Measurements from ENCODE around the gene UQCRH. TPM values are rescaled to one million over a fixed set of nuclear protein-coding genes. Genes with fewer than 3 reads are reported as not detected.

UQCRH gene
- total RNA-seq, 3 donors from 2014 or later (not counting 1 experiment from before 2014, with no cell fraction given) = 91.1 to 120 (median 107) TPM

- peak overlapping the region in 1 of 2 donors; percentile 48 for H3K27ac Mint-ChIP-seq
- no peaks in the 10 kb centered on the region for H3K36me3 Mint-ChIP-seq
- no peaks in the 10 kb centered on the region for H3K9me3 Mint-ChIP-seq
- no peak for TF ChIP-seq CTCF (IDR thresholded peaks at IDR 0.05)
- no peaks in the 10 kb centered on the region for H3K4me1 Mint-ChIP-seq
- ATAC-seq (no peak), DNase-seq (no peak)
- no peak overlapping the region for H3K27ac ChIP-seq (ENCODE audit: low read length)
- H3K27me3 Mint-ChIP-seq (ENCODE audit: low read depth in 2 of 2) = no peaks in the 10 kb centered on the region
- no peak overlapping the region for H3K4me3 ChIP-seq (ENCODE audit: low read length)
- over 99% methylated on average over 14 of the region's 14 CpGs for WGBS (ENCODE audit: insufficient coverage)
- no peaks in the 10 kb centered on the region for H3K4me1 ChIP-seq (ENCODE audit: control insufficient read depth, insufficient read depth, low read length)
- peaks cover 39% of the 10 kb centered on the region for H3K36me3 ChIP-seq (ENCODE audit: control insufficient read depth, insufficient read depth, low read length)
- H3K4me3 Mint-ChIP-seq = no peak overlapping the region
- intact Hi-C loops (cut with micrococcal nuclease) = no loop called here
- H3K9me3 ChIP-seq (ENCODE audit: control insufficient read depth, insufficient read depth, low read length) = no peaks in the 10 kb centered on the region
- H3K27me3 ChIP-seq (ENCODE audit: control insufficient read depth, insufficient read depth, low read length) = no peaks in the 10 kb centered on the region
Observed at GRCh38 chr1:46281021-46281420, 22.5 kb upstream of the UQCRH start.

- Mint-ChIP-seq H3K4me3 (no peak overlapping the region), H3K36me3 (no peaks in the 10 kb centered on the region), H3K9me3 (no peaks in the 10 kb centered on the region), H3K27me3 (ENCODE audit: low read depth in 2 of 2) (no peaks in the 10 kb centered on the region), H3K27ac (no peak overlapping the region), H3K4me1 (peaks cover 0 to 7% of the 10 kb centered on the region in 2 donors)
- ATAC-seq (no peak), DNase-seq (no peak)
- Histone ChIP-seq H3K27me3 (ENCODE audit: control insufficient read depth, insufficient read depth, low read length) (no peaks in the 10 kb centered on the region), H3K36me3 (ENCODE audit: control insufficient read depth, insufficient read depth, low read length) (peaks cover 35% of the 10 kb centered on the region), H3K4me3 (ENCODE audit: low read length) (no peak overlapping the region), H3K4me1 (ENCODE audit: control insufficient read depth, insufficient read depth, low read length) (no peaks in the 10 kb centered on the region), H3K27ac (ENCODE audit: low read length) (no peak overlapping the region), H3K9me3 (ENCODE audit: control insufficient read depth, insufficient read depth, low read length) (no peaks in the 10 kb centered on the region)
- intact Hi-C loops (cut with micrococcal nuclease) = no loop called here
- TF ChIP-seq CTCF (IDR thresholded peaks at IDR 0.05) = no peak
- WGBS (ENCODE audit: insufficient coverage) = 100% methylated on average over 1 of the region's 1 CpG
Observed at GRCh38 chr1:46284058-46284457, 19.4 kb upstream of the UQCRH start.

GRCh38 chr1:46284597-46285564 lies 18.6 kb upstream of the UQCRH start:
- intact Hi-C loops (cut with micrococcal nuclease) = no loop called here

More at GRCh38 chr1:46284597-46285564, 18.6 kb upstream of the UQCRH start:
- no peak overlapping the region for H3K27ac Mint-ChIP-seq
- peaks cover 31% of the 10 kb centered on the region for H3K36me3 ChIP-seq (ENCODE audit: control insufficient read depth, insufficient read depth, low read length)
- no peaks in the 10 kb centered on the region for H3K4me1 ChIP-seq (ENCODE audit: control insufficient read depth, insufficient read depth, low read length)
- no peaks in the 10 kb centered on the region for H3K9me3 Mint-ChIP-seq
- no peak overlapping the region for H3K27ac ChIP-seq (ENCODE audit: low read length)
- ATAC-seq = no peak
- H3K27me3 Mint-ChIP-seq (ENCODE audit: low read depth in 2 of 2) = no peaks in the 10 kb centered on the region
- no peaks in the 10 kb centered on the region for H3K27me3 ChIP-seq (ENCODE audit: control insufficient read depth, insufficient read depth, low read length)
- WGBS (ENCODE audit: insufficient coverage) = 93% methylated on average over 3 of the region's 3 CpGs
- no peak overlapping the region for H3K4me3 ChIP-seq (ENCODE audit: low read length)
- peaks cover 0 to 7% of the 10 kb centered on the region in 2 donors for H3K4me1 Mint-ChIP-seq
- H3K9me3 ChIP-seq (ENCODE audit: control insufficient read depth, insufficient read depth, low read length) = no peaks in the 10 kb centered on the region
- no peak for DNase-seq
- no peak overlapping the region for H3K4me3 Mint-ChIP-seq
- no peak for TF ChIP-seq CTCF (IDR thresholded peaks at IDR 0.05)
- no peaks in the 10 kb centered on the region for H3K36me3 Mint-ChIP-seq

Measured in natural killer cell (primary cell).